Type B pancreatic cell (in vitro differentiated cells): ENCODE measurements around the gene TRMO. TPM values are rescaled to one million over a fixed set of nuclear protein-coding genes. Genes with fewer than 3 reads are reported as not detected.

ENCODE experiments used
- DNase-seq: peaks from one replicate; pipeline ENCODE4 v3.0.0; 2021; ENCODE audit warnings: mixed read lengths; ENCODE audit not compliant: unreplicated experiment; ENCODE audit errors: extremely low spot score
- H3K27ac Mint-ChIP-seq: 2 replicates; pipeline ENCODE4 v1.8.0; 2021; ENCODE audit warnings: mild to moderate bottlenecking, mixed read lengths
- H3K27me3 Mint-ChIP-seq: 2 replicates; pipeline ENCODE4 v1.8.0; 2021; ENCODE audit warnings: mixed read lengths
- H3K36me3 Mint-ChIP-seq: 2 replicates; pipeline ENCODE4 v1.8.0; 2021; ENCODE audit warnings: mixed read lengths
- H3K4me1 Mint-ChIP-seq: one replicate; pipeline ENCODE4 v1.8.0; 2021; ENCODE audit warnings: mixed read lengths; ENCODE audit not compliant: unreplicated experiment
- H3K4me3 Mint-ChIP-seq: 2 replicates; pipeline ENCODE4 v1.8.0; 2021; ENCODE audit warnings: mild to moderate bottlenecking, mixed read lengths
- H3K9me3 Mint-ChIP-seq: 2 replicates; pipeline ENCODE4 v1.8.0; 2021; ENCODE audit warnings: mixed read lengths
- CTCF ChIP-seq: fragments of 200-600 bp; sonication (generic); conservative IDR thresholded peaks from 2 replicates; pipeline ENCODE4 v1.5.0; 2021; ENCODE audit warnings: antibody characterized with exemption, mild to moderate bottlenecking
- total RNA-seq: library from RNA; stranded (reverse); gene quantifications from 2 replicates; pipeline ENCODE4 v1.2.1, GENCODE V29; 2021; ENCODE audit warnings: low replicate concordance

Gene TRMO
- total RNA-seq, 1 donor from 2014 or later, result 11.3 TPM

- peaks cover 96% of the 10 kb centered on the region for H3K27me3 Mint-ChIP-seq
- no peak for TF ChIP-seq CTCF
- no peaks in the 10 kb centered on the region for H3K4me1 Mint-ChIP-seq
- no peak overlapping the region for H3K27ac Mint-ChIP-seq
- H3K4me3 Mint-ChIP-seq, result no peak overlapping the region
- no peaks in the 10 kb centered on the region for H3K9me3 Mint-ChIP-seq
- no peak for DNase-seq
- H3K36me3 Mint-ChIP-seq, result no peaks in the 10 kb centered on the region
Observed at GRCh38 chr9:97858826-97859225, 63.5 kb downstream of the TRMO start.

DNA sequence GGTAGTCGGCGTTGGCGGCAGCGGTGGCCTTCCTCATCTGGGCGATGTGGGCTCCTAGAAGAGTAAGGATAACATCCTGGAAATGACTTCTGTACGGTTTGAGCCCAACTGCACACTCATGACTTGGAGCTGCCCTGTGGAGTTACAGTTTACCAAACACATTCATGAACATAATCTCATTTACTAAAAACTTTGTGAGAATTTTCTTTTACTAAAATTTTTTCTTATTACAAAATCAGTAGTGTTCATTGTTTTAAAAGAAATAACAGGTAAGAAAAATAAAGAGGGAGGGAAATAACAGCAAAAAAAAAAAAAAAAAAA, 63.9 kb downstream of the TRMO start:
- no peaks in the 10 kb centered on the region for H3K36me3 Mint-ChIP-seq
- DNase-seq, result no peak
- no peaks in the 10 kb centered on the region for H3K4me1 Mint-ChIP-seq
- peaks cover 93% of the 10 kb centered on the region for H3K27me3 Mint-ChIP-seq
- TF ChIP-seq CTCF, result no peak
- H3K4me3 Mint-ChIP-seq, result peak overlapping the region; percentile 41
- no peaks in the 10 kb centered on the region for H3K9me3 Mint-ChIP-seq
- H3K27ac Mint-ChIP-seq, result no peak overlapping the region

DNA sequence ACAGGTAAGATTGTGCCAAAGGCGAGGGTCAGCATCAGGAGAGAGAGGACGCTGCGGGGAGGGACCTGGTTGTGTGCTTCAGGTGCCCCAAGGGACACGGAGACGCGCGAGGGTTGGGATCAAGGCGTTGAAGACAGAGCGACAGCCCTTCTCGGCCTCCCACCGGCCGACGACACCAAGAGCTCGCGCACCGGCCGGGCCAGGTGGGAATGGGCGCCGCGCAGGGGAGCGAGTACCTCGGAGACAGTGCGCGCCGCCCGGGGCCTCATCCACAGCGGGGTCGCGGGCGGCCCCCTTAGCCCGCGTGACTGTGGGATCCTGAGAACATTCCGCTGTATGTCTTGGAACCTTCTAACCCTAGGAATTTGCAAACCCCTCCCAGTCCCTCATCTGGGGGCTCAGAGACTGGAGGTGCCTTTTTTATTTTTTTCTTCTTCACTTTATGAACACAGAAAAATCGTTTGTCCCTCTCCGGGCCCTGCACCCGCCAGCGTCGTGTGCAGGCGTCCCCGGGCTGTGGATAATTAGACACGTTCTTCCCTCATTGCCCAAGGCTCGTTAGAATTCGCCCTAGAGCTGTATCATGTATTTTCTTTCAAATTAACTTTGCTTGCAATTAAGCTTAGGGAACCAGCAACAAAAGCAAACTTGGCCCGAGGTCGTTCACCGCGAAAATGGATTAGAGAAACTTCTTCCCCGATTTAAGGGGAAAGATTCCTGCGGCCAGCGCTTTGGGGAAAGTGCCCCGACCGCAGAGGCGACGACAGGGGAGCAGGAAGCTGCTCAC, 64.5 kb downstream of the TRMO start:
- Mint-ChIP-seq H3K36me3 (no peaks in the 10 kb centered on the region), H3K27ac (no peak overlapping the region), H3K4me3 (peak overlapping the region; percentile 71), H3K9me3 (no peaks in the 10 kb centered on the region), H3K4me1 (no peaks in the 10 kb centered on the region), H3K27me3 (peaks cover 91% of the 10 kb centered on the region)
- TF ChIP-seq CTCF, result no peak
- DNase-seq, result no peak

DNA sequence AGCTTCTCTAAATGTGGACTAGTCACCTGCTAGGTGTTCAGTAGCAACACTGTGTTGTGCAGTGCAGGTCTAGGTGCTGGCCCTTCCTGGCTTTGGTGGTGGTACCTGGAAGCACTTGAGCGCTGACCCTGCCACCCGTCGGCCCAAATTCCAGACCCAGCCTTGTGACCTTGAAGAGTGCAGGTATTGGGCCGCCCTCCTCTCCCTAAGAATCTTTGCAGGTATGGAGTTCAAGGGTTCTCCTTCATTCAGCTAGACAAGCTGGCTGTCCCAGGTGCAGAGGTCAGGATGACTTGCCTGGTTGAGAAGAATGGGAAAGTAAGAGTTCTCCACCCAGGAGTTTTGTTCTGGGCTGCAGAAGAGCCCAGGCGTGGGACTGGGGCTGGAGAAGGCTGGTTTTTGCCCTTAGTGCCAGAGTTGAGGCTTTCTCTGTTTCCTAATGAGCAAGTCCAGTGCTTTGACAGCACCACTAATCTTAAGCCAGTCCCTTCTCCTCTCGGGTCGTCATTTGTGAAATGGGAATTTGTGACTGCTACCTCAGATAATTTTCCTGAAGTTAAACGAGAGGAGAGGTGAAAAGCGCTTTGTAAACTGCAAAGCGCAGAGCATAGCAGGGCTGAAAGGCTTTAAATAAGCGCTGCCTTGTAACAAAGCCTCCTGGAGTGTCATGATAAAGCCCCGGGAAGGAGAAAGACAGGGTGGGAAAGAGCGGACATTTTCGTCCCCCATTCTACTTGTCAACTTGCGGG, 65.3 kb downstream of the TRMO start:
- Mint-ChIP-seq H3K9me3 (no peaks in the 10 kb centered on the region), H3K36me3 (no peaks in the 10 kb centered on the region), H3K27me3 (peaks cover 91% of the 10 kb centered on the region), H3K4me1 (no peaks in the 10 kb centered on the region), H3K4me3 (peak overlapping the region; percentile 71), H3K27ac (no peak overlapping the region)
- no peak for DNase-seq
- TF ChIP-seq CTCF, result no peak

DNA sequence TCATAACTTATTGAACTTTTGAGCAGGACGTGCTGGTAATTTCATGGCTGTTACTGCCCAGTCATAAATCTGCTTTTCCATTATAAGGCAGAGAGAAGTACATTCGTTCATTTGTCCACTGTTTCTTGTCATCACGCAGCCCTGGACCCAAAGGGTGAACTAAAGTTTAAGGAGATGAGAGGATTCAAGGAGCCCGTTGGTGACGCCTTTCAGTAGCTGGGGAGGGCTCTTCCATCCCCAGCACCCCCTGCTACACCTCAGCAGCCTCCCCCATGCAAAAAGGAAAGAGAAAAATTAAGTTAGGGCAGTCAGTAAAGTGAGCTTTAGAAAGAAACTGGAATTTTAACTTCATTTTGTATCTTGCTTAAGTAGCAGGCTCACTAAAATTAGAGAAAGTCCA, 66.4 kb downstream of the TRMO start:
- no peak for TF ChIP-seq CTCF
- Mint-ChIP-seq H3K27me3 (peaks cover 91% of the 10 kb centered on the region), H3K4me1 (no peaks in the 10 kb centered on the region), H3K36me3 (no peaks in the 10 kb centered on the region), H3K9me3 (no peaks in the 10 kb centered on the region), H3K27ac (no peak overlapping the region), H3K4me3 (peak overlapping the region; percentile 72)
- no peak for DNase-seq
